ENCODE data around the gene AOC2.

DNA sequence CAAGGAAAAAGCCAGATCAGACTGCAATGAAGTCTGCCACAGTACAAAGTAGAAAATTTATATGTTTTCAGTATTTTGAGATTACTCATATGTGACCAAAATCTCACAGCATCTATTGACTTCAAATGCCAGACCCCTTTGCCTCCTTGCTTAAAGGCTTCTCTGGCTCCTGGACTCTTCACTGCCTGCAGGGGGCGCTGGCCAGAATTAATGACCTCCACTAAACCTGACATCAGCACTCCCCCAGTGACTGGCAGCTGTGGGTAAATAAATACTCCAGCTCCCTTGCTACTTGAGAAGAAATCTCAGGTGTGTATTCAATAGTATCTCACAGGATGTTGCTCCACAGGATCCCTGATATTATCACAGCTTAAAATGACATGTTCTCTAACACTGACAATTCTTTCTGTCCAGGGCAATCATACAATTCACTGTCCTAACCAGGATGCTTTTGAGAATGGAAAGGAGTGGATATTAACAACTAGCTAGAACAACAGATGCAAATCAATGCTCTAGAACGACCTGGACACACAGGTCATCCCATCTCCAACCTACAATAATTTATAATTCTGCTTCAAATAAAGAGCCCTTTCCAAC lies 24.3 kb upstream of the AOC2 start:
- TF ChIP-seq EZH2phosphoT487 (IDR thresholded peaks at IDR 0.05; ENCODE audit: borderline replicate concordance, low read depth), result no peak
- no peak for TF ChIP-seq RCOR1 (IDR thresholded peaks at IDR 0.05; ENCODE audit: low read length)
- TF ChIP-seq FOXM1 (IDR thresholded peaks at IDR 0.05; ENCODE audit: low read depth), result no peak
- TF ChIP-seq CTCF (IDR thresholded peaks at IDR 0.05), result peak; percentile 89
- TF ChIP-seq, protein P1, sequence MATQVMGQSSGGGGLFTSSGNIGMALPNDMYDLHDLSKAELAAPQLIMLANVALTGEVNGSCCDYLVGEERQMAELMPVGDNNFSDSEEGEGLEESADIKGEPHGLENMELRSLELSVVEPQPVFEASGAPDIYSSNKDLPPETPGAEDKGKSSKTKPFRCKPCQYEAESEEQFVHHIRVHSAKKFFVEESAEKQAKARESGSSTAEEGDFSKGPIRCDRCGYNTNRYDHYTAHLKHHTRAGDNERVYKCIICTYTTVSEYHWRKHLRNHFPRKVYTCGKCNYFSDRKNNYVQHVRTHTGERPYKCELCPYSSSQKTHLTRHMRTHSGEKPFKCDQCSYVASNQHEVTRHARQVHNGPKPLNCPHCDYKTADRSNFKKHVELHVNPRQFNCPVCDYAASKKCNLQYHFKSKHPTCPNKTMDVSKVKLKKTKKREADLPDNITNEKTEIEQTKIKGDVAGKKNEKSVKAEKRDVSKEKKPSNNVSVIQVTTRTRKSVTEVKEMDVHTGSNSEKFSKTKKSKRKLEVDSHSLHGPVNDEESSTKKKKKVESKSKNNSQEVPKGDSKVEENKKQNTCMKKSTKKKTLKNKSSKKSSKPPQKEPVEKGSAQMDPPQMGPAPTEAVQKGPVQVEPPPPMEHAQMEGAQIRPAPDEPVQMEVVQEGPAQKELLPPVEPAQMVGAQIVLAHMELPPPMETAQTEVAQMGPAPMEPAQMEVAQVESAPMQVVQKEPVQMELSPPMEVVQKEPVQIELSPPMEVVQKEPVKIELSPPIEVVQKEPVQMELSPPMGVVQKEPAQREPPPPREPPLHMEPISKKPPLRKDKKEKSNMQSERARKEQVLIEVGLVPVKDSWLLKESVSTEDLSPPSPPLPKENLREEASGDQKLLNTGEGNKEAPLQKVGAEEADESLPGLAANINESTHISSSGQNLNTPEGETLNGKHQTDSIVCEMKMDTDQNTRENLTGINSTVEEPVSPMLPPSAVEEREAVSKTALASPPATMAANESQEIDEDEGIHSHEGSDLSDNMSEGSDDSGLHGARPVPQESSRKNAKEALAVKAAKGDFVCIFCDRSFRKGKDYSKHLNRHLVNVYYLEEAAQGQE (IDR thresholded peaks at IDR 0.05; ENCODE audit: low read depth, low read length), result no peak
- TF ChIP-seq RAD21 (IDR thresholded peaks at IDR 0.05; ENCODE audit: low read length), result peak; percentile 40
